ENCODE data around the gene FBXL2. TPM values are rescaled to one million over a fixed set of nuclear protein-coding genes. Genes with fewer than 3 reads are reported as not detected.

Gene FBXL2
- total RNA-seq, 1 donor from 2014 or later = 21.4 TPM

DNA sequence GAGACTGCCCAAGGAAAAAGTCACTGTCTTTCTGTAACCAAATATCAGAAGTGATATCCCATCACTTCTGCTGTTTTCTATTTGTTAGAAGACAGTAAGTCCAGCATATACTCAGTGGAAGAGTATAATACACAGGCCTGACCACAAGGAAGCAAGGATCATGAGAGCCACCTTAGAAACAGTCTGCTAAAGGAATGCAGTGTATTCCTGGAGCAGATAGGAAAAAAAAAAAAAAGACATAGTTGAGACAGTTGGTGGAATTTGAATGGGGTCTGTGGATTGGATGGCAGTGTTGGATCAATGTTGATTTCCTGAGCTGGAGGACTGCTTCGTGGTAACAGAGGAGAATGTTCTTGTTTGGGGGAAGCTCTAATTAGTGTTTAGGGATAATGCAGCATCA, 26.5 kb upstream of the FBXL2 start:
- TF ChIP-seq, protein P1, sequence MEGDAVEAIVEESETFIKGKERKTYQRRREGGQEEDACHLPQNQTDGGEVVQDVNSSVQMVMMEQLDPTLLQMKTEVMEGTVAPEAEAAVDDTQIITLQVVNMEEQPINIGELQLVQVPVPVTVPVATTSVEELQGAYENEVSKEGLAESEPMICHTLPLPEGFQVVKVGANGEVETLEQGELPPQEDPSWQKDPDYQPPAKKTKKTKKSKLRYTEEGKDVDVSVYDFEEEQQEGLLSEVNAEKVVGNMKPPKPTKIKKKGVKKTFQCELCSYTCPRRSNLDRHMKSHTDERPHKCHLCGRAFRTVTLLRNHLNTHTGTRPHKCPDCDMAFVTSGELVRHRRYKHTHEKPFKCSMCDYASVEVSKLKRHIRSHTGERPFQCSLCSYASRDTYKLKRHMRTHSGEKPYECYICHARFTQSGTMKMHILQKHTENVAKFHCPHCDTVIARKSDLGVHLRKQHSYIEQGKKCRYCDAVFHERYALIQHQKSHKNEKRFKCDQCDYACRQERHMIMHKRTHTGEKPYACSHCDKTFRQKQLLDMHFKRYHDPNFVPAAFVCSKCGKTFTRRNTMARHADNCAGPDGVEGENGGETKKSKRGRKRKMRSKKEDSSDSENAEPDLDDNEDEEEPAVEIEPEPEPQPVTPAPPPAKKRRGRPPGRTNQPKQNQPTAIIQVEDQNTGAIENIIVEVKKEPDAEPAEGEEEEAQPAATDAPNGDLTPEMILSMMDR (IDR thresholded peaks at IDR 0.05; ENCODE audit: partially characterized antibody, unreplicated experiment) = no peak
- Mint-ChIP-seq H3K4me3 (ENCODE audit: unreplicated experiment) (no peak overlapping the region), H3K27me3 (ENCODE audit: unreplicated experiment) (no peaks in the 10 kb centered on the region), H3K27ac (ENCODE audit: unreplicated experiment) (no peak overlapping the region), H3K36me3 (ENCODE audit: unreplicated experiment) (no peaks in the 10 kb centered on the region), H3K4me1 (ENCODE audit: low read depth, unreplicated experiment) (no peaks in the 10 kb centered on the region), H3K9me3 (ENCODE audit: unreplicated experiment) (no peaks in the 10 kb centered on the region)
- DNase-seq = no peak

DNA sequence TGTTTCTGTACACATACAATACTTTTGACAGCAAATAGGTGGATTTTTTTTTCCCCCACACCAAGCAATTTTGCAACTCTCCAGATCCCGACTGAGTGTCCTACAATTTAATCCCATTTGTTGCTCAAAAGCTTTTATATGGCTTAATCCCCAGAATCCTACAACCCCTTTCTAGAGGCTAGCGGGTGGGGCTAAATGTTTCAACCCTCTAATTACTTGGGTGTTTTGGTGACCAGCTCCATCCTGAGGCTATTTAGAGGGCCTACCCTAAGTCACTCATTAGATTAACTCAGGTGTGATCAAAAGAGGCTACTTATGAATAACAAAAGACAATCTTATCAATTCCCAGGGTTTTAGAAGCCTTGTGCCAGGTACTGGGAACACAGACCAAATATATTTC, 21.0 kb upstream of the FBXL2 start:
- Mint-ChIP-seq H3K4me1 (ENCODE audit: low read depth, unreplicated experiment) (no peaks in the 10 kb centered on the region), H3K27ac (ENCODE audit: unreplicated experiment) (no peak overlapping the region), H3K9me3 (ENCODE audit: unreplicated experiment) (no peaks in the 10 kb centered on the region), H3K4me3 (ENCODE audit: unreplicated experiment) (no peak overlapping the region), H3K27me3 (ENCODE audit: unreplicated experiment) (no peaks in the 10 kb centered on the region), H3K36me3 (ENCODE audit: unreplicated experiment) (no peaks in the 10 kb centered on the region)
- TF ChIP-seq, protein P1 (IDR thresholded peaks at IDR 0.05; ENCODE audit: partially characterized antibody, unreplicated experiment) = no peak
- DNase-seq = no peak

DNA sequence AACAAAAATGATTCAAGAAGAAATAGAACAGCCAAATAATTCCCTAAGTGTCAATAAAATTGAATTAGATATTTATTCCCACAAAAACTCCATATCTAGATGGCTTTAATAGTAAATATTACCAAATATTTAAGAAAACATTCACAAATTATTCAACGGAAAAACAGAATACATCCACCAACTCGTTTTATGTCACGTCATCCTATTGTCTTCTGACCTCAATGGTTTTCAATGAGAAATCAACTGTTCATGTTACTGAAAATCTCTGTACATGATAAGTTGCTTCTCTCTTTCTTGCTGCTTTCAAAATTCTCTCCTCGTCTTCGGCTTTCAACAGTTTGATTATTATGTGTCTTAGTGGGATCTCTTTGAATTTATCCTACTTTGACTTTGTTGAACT, 17.1 kb upstream of the FBXL2 start:
- no peaks in the 10 kb centered on the region for H3K27me3 Mint-ChIP-seq (ENCODE audit: unreplicated experiment)

DNA sequence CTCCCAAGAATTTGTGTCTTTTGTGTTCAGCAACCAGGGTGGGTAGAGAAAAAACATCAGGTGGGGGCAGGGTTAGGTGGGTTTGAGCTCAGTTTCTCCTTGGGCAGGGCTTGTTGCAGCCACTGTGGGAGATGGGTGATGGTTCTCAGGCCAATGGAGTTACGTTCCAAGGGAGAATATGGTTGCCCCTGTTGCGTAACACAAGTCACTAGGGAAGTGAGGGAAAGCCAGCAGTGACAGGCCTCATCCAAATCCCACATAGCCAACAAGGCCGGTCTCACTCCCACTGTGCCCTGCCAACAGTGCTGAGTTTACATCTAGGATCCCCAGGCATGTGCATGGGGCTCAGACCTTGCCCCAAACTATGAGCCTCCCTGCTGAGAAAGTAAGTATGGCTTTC, 7.9 kb upstream of the FBXL2 start:
- TF ChIP-seq, protein P1 (IDR thresholded peaks at IDR 0.05; ENCODE audit: partially characterized antibody, unreplicated experiment) = no peak
- no peak overlapping the region for H3K27ac Mint-ChIP-seq (ENCODE audit: unreplicated experiment)
- peaks cover 8% of the 10 kb centered on the region for H3K9me3 Mint-ChIP-seq (ENCODE audit: unreplicated experiment)

More for the DNA sequence above, 17.1 kb upstream of the FBXL2 start:
- Mint-ChIP-seq H3K27ac (ENCODE audit: unreplicated experiment) (no peak overlapping the region), H3K4me3 (ENCODE audit: unreplicated experiment) (no peak overlapping the region), H3K9me3 (ENCODE audit: unreplicated experiment) (no peaks in the 10 kb centered on the region), H3K4me1 (ENCODE audit: low read depth, unreplicated experiment) (no peaks in the 10 kb centered on the region), H3K36me3 (ENCODE audit: unreplicated experiment) (peaks cover 7% of the 10 kb centered on the region)
- DNase-seq = no peak
- TF ChIP-seq, protein P1 (IDR thresholded peaks at IDR 0.05; ENCODE audit: partially characterized antibody, unreplicated experiment) = no peak

DNA sequence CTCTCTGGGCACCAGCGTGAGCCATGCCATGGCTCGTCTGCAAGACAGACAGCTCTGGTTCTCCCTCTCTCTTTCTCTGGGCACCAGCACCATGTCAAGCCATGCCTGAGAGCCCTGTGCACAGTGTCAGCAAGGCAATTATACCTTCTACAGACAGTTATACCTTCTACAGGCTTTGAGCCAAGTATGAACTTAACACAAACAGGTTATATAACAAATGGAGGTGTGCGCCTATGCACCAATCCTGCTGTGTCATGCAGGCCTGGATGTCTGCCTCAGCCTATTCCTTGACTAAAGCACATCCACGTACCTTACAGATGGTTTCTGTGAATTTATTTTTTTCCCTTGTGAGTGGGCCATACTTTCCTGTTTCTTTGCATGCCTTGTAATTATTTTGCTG, 5.9 kb upstream of the FBXL2 start:
- no peak overlapping the region for H3K27ac Mint-ChIP-seq (ENCODE audit: unreplicated experiment)
- no peak overlapping the region for H3K4me3 Mint-ChIP-seq (ENCODE audit: unreplicated experiment)
- peaks cover 6% of the 10 kb centered on the region for H3K36me3 Mint-ChIP-seq (ENCODE audit: unreplicated experiment)
- peaks cover 8% of the 10 kb centered on the region for H3K9me3 Mint-ChIP-seq (ENCODE audit: unreplicated experiment)
- DNase-seq = no peak
- H3K4me1 Mint-ChIP-seq (ENCODE audit: low read depth, unreplicated experiment) = no peaks in the 10 kb centered on the region
- TF ChIP-seq, protein P1 (IDR thresholded peaks at IDR 0.05; ENCODE audit: partially characterized antibody, unreplicated experiment) = no peak
- H3K27me3 Mint-ChIP-seq (ENCODE audit: unreplicated experiment) = no peaks in the 10 kb centered on the region

More for the DNA sequence above, 7.9 kb upstream of the FBXL2 start:
- H3K27me3 Mint-ChIP-seq (ENCODE audit: unreplicated experiment) = no peaks in the 10 kb centered on the region
- no peak for DNase-seq
- H3K4me3 Mint-ChIP-seq (ENCODE audit: unreplicated experiment) = no peak overlapping the region
- H3K4me1 Mint-ChIP-seq (ENCODE audit: low read depth, unreplicated experiment) = no peaks in the 10 kb centered on the region
- H3K36me3 Mint-ChIP-seq (ENCODE audit: unreplicated experiment) = peaks cover 8% of the 10 kb centered on the region
